Endometrial microvascular endothelial cells (primary cell): ENCODE data around the gene FYB1. TPM values are rescaled to one million over a fixed set of nuclear protein-coding genes. Genes with fewer than 3 reads are reported as not detected.

Source experiments
- in situ Hi-C: cut with HindIII; loops from 2 replicates; pipeline ENCODE4 v1.10.0; 2017; ENCODE audit warnings: low sequenced_read_pairs, low pct_unique_long_range_greater_than_20kb; ENCODE audit errors: inconsistent ontology term
- total RNA-seq: library from RNA; depleted of rRNA; stranded (reverse); fragments of >200 nt; gene quantifications from one replicate; pipeline ENCODE4 v1.2.3, GENCODE V29; 2015; ENCODE audit errors: inconsistent ontology term

Gene FYB1
- total RNA-seq, 1 donor from 2014 or later, result not detected

DNA sequence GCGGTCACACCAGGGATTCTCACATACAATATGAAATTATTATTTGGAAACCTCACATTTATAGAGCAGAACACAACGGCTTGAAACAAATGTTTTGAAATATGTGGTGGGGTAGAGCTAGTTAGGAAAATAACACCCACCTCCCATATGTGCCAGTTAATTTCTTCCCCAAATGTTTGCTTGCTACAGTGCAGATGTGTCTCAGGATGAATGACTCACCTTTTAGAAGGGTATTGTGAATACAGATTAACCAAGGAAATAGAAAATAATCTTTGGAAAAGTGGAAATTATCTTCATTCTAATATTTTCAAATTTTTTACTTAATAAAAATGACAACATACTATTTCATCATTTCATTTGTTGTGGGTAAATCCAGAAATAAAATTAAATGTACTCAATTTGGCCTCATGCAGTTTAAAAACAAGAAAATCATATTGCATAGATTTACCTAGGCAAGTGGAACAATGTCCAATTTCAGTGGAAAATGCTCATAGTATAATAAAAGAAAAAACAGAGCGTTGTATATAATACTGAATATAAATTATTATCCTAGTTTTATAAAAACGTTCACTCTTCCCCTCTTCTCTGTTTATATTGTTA is 105.9 kb downstream of the FYB1 start:
- in situ Hi-C loops, result no loop called here

DNA sequence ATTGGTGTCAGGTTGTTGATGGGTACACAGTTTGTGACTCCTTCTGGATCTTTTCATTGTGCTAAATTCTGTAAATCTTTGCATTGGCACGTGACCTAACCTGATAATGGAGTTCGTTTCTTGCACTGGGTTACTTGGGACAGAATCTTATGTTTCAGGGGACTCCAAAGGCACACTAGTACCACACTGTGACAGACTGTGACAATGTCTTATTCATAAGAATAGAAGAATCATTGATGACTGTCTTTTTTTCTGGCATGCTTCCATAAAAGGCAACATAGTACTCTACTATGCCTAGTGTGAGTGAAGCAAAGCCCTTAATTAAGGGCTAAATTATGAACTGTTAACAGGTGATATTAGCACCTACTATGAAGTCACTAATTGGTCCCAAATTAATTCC is 109.8 kb downstream of the FYB1 start:
- in situ Hi-C loops, result no loop called here

DNA sequence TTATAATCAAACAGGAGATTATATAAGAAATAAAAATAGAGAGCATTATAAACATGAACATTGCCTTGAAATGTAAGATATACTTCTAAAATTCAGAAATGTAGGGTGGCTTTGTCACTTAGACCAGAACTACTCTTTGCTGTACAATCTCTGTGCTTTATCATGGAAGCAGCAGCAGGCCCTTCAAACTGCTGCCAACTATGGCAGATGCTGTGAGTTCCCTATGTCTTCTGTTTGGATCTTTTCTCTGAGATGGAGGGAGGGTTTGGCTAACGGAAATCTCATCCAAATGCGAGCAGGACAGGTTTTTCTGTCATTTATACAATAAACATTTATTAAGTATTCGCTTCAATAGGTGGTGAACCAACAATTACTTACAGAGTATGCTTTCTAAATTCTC is 110.4 kb downstream of the FYB1 start:
- in situ Hi-C loops, result no loop called here

- in situ Hi-C loops, result no loop called here
These were observed 112.0 kb downstream of the FYB1 start for GRCh38 chr5:39107350-39107749.

DNA sequence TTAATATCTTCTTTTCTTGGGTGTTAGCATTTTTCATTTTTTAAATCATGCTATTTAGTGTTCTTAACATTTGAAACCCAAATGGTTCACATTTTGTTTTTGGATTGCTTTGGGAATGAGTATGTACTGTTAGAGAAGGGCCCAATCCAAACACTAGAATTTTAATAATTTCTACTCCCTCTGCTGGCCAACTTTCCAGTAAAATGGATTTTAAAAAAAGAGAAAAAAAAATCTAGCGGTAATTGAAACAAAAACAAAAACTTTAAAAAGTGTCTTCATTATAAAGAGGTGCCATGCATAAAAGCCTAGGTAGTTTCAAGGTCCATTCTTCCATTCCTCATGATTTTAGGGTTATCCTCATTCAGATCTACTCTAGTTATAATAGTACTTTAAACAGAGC is 113.0 kb downstream of the FYB1 start:
- in situ Hi-C loops, result no loop called here

DNA sequence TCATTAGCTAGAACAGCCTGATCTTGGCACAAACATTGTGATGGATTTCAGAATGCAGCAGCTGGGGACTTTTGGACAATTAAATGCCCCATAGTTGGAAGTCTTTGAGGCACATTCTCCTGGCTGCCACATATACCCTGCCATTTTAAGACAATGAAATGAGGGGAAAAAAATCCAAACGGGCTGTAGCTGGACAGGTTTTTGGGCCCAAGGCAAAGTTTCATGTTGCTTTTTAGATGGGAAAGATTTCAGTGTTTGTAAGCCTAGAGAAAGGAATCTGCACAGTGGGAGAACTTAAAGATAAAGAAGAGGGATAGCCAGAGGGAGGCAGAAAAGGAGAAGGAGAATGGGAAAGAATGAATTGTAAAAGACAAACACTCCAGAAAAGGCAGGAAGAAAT is 115.1 kb downstream of the FYB1 start:
- in situ Hi-C loops, result no loop called here

DNA sequence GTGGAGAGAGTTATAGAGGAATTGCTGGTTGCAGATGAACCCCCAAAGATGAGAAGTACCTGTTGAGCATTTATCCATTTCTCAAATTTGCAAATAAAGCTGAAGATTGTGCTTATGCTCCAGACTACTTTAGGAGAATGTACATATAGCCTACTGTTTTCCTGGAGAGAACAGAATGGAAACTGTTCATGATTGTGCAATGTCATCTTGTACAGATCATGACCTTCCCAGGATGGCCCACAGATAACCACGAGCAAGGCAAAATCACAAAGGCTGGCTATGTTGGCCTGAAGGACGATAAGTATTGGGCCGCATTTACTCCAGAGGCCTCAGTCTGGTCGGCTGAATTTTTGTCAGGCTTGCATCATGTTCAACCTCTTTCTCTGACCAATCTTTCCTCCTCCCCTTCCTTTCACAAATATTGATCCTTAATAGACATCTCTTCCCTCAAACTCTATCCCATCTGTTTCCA is 116.6 kb downstream of the FYB1 start:
- in situ Hi-C loops, result no loop called here

GRCh38 chr5:39100851-39101396 is 118.4 kb downstream of the FYB1 start:
- in situ Hi-C loops, result no loop called here

DNA sequence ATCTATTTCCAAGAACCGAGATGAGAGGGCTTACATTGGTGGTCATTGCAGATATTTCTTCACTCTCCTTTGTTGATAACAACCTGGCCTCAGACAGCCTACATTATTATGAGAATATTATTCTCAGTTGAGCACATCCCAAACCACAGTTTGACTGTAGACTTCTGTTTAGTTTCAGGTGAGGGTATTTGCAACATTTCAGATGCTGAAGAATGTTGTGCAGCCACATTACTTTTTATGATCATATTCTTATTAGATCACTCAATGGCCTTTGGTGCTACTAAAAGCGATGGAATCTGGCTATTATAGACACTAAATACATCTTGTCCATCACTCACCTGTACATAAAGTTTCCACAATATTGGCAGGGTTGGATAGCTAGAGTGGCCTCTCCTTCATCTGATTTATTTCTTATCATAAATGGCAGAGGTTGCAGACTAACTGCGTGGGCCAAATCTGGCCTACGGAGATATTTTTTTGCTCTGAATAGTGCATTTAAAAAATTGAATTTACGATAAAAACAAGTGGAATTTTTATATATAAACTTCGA is 119.0 kb downstream of the FYB1 start:
- in situ Hi-C loops, result no loop called here

DNA sequence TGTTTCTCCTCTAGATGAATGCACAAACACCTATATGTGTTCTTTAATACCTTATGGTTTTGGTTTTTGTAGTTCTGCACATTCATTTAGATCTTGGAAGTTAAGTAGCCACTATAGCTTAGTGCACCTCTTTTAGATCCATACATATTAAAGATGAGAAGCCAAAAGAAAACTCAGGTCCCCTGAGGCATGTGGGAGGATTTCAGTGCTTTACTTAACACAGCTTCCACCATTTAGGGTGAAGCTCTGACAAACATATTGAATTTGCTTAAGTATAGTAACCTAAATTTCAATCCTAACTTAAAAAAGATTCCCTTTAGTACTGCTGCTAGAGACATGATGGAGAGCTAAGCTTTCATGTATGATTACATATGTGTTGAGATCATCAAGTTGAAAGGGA is 119.5 kb downstream of the FYB1 start:
- in situ Hi-C loops, result no loop called here

GRCh38 chr5:39093352-39093751 is 126.0 kb downstream of the FYB1 start:
- in situ Hi-C loops, result no loop called here

DNA sequence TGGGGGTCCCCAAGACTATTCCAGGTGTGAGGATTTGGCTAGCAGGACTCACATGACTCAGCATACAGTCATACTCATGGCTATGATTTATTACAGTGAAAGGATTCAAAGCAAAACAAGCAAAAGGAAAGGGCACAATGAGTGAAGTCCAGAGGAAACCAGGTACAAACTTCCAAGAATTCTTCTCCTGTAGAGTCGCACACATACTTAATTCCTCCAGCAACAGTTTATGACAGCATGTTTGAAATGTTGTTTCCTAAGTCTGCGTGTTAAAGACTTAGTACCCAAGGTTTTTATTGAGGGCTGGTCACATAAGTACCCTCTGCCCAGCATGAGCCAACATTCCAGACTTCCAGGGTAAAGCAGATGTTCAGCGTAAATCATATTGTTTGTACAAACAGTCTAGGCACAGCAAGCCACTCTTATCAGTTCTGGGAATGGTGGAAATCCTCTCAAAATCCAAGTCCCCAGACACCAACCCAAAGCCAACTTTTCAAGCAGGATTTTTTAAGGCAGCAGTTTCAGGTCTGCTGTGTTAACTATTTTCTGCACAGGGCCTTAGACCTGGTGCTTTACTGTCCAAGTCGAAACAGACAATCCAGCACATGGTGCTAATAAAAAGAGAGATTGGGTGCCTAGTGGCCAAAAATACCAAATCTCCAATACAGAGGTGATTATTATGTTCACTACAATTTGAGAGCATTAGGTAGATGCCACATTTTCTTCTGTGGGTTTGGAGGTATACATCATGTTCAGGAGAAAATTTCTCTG is 126.6 kb downstream of the FYB1 start:
- in situ Hi-C loops, result no loop called here

DNA sequence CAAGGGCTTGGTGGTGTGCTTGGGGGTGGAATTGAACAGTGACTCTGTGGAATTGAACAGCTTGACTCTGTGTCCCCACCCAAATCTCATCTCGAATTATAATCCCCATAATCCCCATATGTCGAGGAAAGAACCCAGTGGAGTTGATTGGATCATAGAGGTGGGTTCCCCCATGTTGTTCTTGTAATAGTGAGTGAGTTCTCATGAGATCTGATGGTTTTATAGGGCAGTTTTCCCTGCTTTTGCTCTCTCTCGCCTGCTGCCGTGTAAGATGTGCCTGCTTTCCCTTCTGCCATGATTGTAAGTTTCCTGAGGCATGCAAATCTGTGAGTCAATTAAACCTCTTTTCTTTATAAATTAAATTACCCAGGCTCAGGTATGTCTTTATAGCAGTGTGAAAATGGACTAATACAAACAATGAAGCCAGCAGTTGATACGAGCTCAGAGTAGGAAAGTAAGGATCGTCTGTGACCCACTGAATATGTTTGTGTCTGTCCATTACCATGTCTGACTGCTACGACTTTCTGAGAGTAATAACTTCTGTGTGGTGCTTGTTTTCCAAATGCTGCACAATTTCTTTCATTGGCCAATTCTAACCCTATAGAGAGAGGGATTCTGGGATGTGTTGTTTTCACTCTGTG is 127.3 kb downstream of the FYB1 start:
- in situ Hi-C loops, result no loop called here

DNA sequence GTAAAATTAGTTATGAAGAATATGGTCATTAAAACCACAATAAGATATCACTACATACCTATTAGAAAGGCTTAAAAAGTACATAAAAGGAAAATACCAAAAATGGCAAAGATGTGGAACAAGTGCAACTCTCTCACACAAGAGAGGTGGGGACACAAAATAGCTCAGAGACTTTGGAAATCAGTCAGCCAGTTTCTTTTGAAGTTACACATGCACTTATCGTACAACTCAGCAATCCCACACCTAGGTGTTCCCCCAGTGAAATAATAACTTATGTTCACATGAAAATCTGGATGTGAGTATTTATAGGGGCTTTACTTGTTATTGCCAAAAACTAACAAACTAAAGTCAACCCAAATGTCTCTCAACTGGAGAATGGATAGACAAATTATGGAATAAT is 135.4 kb downstream of the FYB1 start:
- in situ Hi-C loops, result no loop called here

DNA sequence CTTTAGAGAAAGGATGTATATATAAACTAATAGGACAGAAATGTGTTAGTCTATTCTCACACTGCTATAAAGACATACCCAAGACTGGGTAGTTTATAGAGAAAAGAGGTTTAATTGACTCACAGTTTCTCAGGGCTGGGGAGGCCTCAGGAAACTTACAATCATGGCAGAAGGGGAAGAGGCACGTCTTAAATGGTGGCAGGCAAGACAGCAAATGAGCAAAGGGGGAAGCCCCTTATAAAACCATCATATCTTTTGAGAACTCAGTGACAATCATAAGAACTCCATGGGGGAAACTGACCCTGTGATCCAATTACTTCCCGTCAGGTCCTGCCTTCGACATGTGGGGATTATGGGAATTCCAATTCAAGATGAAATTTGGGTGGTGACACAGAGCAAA is 136.4 kb downstream of the FYB1 start:
- in situ Hi-C loops, result no loop called here

DNA sequence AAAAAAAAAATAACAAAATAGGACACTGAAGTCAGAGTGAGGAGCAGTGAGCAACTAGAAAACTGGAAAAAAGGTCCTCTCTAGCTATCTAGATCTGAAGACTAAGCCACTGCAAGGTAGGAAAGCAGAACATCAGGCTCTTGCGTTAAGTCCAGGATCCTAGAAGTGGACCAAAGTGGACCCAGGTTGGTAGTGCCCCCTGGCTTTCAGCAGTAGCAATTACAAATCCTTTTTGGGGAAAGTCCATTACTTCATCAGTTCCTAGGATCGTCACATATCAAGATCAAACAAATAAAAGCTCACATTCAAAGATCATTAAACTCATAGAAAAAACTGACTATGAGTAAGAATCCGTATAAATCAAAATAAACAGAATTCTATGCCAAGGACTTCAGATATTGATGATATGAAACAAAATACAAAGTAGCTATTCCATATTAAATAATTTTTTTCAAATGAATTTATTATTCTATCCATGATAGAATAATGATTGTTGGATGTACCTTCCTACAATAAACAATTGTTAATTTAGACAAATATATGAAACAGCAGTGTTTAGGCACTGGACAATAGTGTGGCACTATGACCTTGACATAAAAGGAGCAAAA is 138.7 kb downstream of the FYB1 start:
- in situ Hi-C loops, result no loop called here

DNA sequence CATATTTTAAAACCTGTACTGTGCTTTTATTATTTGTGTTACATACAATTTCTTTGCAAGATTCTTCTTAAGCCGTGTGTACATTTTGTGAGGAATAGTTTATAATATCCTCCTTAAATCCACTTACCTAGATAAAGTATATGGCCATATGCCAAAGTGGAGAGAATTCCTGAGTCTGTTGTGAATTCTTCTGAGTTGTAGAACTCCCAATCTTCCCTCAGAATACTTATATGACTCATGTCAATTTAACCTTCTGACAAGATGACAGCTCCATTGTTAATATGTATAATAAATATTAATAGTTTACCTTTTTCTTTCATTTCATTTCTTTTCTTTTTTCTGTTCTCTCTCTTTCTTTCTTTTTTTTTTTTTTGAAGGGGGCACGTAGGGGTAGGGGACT is 139.2 kb downstream of the FYB1 start:
- in situ Hi-C loops, result no loop called here

DNA sequence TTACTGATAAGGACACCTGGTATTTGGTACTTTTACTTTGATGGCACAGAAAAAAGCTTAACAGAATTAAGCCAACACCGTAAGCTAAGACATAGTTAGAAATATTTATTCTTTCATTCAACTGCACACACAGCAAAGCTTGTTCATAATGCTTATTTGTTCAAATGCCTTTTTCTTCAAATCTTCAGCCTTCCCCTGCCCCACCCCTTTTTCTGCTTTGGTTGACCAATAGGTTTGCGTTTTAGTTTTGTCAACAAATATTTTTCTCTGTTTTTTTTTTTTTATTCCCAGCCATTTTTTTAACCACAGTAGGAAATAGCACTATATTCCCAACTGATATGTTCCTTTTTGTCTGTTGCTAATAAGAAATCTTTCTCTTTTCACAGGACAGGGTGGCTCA is 140.2 kb downstream of the FYB1 start:
- in situ Hi-C loops, result no loop called here
